DMS53 treated with DMSO at 0.1 percent for 48 hours (cell line): ENCODE measurements around the gene CEACAM3.

Experiments
- DNase-seq: peaks from one replicate; lab custom pipeline; 2025; ENCODE audit not compliant: unreplicated experiment; lab: John Stamatoyannopoulos, UW

Gene CEACAM3

DNA sequence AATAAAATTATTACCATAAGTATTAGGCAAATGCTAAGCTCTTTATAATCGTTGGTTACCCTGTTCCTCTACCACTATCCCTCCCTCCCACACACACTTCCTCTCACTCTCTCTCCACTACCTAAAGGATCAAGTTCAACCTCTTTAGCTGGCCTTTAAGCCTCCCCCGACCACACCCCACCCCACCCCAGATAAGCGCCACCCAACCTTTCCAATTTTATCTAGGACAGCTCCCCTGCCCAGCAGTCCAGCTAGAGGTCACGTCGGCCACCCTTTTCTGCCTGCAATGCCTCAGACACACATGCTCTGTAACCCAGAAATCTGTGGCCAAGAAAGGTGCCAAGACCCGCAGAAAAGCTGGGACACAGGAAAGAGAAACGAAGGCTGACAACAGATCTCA is 47.0 kb downstream of the CEACAM3 start:
- no peak for DNase-seq

DNA sequence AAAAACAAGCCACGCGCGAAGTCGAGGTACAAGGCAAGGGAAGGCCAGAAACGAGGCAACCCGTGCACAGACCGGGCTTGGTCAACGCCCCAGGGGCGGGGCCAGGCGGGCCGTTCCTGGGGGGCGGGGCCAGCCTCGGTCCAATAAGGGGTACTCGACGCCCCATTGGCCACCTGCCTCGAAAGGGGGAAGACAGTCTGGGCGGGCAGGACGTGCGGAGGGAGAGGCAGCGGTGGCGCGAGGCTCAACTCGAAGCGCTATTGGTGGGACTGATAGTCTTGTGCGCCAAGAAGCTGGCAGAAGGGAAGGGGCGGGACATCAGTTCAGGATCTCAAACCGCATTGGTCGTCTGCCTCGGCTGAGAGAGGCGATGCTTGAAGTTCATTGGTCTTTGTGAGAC is 48.2 kb downstream of the CEACAM3 start, which contains the start of gene LYPD4:
Gene LYPD4, minus strand, starts transcription at position 83 of the 400 bp plus-strand sequence. CDS start 5,398 bp downstream, outside the sequence.
- DNase-seq = peak; percentile 25

DNA sequence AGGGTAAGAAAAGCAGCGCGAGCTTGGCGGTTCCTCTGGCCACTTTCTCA is 48.4 kb downstream of the CEACAM3 start, which contains the start of gene DMRTC2:
Gene DMRTC2, plus strand, starts transcription at position 42 of the 50 bp plus-strand sequence. CDS start 2,387 bp downstream, outside the sequence.
- DNase-seq = no peak

DNA sequence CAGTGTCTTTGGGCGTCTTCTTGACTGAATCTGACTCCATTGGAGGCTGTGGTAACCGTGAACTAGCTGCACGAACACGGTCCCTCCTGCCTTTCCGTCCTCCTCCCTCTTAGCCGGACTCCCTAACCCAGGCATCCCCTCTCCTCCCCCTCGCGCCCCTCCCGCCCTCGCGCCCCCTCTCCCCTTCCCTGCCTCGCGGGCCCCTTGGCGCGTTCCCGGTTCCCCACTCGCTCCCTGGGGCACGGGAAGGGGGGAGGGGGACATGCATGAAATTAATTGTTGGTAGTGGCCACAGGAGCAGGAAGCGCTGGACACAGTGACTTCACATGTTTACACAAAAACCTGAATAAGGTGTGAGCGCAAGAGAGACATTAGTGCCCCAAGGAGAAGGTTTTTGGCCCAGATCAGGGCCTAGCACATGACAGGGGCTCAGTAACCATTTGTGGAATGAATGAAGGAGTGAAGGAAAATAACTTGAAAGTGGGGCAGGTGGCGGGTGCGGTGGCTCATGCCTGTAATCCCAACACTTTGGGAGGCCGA is 48.7 kb downstream of the CEACAM3 start:
- DNase-seq = no peak

DNA sequence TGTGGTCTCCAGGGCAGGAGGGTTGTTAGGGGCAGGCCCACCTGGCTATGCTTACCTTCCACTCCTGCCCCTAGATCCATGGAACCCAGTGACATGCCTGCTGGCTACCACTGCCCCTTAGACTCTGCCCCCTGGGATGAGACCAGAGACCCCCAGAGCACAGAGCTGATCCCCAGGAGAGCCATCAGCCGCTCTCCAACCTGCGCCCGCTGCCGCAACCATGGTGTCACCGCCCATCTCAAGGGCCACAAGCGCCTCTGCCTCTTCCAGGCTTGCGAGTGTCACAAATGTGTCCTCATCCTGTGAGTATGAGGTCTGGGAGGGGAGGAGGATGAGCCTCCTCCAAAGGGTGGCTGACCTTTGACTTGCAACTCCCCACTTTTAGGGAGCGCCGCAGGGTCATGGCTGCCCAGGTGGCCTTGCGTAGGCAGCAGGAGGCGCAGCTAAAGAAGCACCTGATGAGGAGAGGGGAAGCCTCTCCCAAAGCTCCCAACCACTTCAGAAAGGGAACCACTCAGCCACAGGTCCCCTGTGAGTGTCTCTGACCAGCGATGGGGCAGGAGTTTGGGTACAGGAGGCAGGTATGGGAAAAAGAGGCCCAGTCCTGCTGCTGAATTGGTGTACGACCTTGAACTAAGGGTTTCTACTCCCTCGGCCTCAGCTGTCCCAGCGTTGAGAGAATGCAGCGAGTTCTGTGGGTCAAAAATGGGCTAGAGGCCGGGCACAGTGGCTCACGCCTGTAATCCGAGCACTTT is 51.1 kb downstream of the CEACAM3 start:
- DNase-seq = no peak

DNA sequence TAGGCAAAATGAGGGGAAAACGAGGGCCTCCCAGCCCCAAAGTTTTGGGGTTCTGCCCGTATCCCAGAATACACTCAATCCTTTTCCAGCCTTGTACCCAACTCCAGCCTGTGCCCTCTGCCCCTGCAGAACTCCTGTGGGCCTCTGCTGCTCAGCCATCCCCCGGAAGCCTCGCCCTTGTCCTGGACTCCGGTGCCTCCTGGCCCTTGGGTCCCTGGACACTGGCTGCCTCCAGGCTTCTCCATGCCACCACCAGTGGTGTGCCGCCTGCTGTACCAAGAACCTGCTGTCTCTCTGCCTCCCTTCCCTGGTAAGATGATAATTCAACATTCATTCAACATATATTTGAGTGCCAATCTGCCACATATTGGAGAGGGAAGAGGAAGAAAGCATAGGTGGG is 52.3 kb downstream of the CEACAM3 start:
- no peak for DNase-seq

DNA sequence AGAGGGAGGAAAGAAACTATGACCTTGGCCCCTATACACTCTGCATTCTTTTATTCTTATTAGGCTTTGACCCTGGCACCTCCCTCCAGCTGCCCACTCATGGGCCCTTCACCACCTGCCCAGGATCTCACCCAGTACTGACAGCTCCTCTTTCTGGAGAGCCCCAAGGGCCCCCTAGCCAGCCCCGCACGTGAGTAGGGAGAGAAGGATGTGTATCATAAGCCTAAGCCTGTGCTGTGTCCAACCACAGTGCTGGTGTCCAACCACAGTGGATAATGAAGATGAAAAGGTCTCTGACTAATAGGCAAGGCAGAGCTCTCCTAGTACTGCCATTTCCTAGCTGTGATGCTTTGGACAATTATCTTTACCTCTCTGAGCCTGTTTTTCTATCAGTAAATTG is 52.7 kb downstream of the CEACAM3 start:
- DNase-seq = no peak

DNA sequence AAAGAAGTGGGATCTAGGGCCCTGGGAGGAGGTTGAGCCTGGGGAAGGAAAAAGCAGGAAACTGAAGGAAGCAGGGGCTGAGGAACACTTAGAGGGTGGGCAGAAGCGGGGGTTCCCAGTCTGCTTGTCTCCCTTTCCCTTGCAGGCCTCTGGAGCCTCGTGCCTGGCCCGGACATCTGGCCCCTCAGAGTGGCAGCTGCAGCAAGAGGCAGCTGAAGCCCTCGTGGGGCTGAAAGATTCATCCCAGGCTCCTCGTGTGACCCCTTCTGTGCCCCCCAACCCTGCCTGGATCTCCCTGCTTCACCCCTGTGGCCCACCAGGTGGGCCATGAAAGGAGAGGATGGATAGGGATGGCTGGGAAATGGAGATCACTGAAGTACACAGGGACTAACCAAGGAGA is 54.0 kb downstream of the CEACAM3 start:
- DNase-seq = no peak

DNA sequence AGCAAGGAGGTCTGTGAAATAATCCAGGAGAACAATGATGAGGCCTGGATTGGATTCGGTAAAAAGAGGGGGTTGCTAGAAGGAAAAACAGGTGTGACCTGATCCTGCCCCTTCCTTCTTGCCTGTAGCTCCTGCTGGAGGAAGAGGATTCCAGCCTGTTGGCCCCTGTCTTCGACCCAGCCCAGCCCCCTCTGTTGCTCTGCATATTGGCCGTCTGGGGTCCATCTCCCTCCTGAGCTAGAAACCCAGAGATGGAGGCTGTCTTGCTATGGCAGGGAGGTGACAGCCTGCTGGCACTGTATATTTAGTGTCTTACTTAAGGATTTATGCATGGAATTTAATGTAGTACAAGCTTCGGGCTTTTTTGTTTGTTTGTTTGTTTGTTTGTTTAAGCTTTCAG is 55.1 kb downstream of the CEACAM3 start:
- no peak for DNase-seq

DNA sequence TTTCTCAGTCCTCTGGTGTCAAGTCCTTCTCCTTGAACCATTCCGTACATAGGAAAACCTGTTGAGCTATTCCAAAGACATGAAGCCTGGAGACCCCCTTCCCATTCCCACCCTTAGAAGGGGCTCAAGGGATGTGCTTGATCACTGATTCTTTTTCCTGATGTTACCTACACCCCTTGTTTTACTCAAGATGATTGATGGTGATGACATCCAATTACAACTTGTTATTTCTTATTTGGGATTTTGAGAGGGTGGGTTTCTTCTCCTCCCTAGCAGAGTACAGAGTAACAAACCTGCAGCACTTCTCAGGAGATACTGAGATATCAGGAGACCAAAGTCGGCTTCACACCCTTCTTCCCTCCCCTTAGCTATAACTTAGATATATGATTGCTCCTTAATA is 57.0 kb downstream of the CEACAM3 start:
- no peak for DNase-seq

DNA sequence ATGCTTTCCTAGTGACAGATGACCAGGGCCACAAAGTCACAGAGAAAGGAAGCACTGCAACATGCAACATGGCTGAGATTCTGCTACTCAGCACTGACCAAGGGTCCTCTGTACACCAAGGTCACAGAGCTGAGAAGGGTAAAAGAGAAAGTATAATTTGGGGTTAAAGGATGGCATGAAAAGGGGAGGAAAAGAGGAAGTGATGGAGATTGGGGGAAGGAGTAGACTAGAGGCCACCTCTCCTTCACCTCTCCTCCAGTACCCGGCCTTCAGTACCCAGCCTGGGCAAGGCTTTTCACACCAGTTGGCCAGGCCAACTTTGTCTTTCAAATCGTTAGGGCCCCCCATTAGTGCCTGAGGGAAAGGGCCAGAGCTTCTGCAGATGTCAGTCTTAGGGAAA is 57.4 kb downstream of the CEACAM3 start:
- DNase-seq = no peak

DNA sequence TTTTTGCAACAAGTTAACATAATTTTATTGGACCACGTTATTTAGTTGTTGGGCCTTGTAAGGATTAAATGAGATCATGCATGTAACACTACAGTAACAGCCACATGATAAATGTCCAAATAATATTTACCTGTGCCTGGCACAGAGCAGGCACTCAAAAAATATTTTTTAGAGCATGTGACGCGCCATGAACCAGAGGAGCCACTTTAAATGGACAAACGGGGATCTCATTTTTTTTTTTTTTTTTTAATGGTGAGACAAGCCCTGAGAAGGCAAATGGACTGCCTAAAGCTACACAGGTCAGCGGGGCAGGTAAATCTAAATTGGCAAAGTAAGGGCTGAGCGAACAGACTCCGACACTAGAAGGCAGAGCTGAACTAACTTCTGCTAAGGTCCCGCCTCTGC is 62.8 kb downstream of the CEACAM3 start:
- DNase-seq = no peak

DNA sequence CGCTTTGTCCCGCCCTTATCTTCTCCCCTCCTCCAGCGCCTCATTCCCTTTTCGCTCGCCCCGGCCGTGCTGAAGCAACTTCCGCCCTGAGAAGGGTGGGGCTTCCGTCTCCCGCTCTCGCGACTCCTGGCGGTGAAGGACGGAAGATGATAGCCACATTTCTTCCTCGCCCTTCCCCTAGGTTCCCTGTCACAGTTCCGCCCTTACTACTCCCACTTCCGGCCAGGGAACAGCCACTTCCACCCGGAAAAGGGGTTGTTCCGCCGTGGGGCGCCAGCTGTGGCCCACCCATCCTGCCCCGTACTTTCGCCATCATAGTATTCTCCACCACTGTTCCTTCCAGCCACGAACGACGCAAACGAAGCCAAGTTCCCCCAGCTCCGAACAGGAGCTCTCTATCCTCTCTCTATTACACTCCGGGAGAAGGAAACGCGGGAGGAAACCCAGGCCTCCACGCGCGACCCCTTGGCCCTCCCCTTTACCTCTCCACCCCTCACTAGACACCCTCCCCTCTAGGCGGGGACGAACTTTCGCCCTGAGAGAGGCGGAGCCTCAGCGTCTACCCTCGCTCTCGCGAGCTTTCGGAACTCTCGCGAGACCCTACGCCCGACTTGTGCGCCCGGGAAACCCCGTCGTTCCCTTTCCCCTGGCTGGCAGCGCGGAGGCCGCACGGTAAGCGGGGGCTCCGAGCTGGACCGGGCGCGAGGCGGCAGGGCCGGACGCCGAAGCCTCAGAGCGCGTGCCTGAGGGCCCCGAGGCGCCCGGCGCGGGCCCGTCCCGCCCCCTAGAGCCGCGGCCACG is 63.4 kb downstream of the CEACAM3 start, which contains the start of gene RPS19:
Gene RPS19, plus strand, starts transcription at position 638 of the 801 bp plus-strand sequence. CDS start 520 bp downstream, outside the sequence.
- peak; percentile 96 for DNase-seq

DNA sequence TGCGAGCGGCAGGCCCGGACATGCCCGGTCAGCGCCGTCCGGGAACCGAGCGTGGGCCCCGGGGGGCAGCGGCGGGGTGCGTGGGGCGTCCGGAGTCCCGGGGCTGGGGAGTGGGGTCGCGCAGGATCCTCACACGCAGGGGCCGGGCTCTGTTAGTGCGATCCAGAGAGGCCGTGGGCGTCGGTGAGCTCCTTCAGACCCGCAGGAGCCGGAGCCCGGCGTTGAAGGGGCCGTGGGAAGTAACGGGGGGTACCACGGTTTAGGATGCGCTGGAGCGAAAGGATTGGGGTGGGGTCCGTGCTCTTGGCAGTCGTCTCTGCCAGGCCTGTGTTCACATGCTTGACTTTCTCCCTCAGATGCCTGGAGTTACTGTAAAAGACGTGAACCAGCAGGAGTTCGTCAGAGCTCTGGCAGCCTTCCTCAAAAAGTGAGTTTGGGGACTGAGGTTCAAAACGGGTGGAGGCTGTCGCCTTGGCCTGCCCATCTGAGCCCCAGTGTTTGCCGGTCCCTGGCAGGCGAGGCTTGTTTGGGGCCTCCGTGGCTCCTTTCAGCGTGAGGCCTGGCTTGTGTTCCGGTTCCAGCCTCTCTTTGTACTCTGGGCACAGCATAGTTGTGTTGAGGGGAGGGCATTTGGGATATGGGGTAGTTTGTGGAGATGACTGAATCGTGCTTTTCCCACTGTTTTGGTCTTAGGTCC is 64.2 kb downstream of the CEACAM3 start:
- no peak for DNase-seq
